SK-N-SH (cell line): Measurements from ENCODE around the gene ZNF784. TPM values are rescaled to one million over a fixed set of nuclear protein-coding genes. Genes with fewer than 3 reads are reported as not detected.

Experiments used
- CTCF ChIA-PET: fragments of 300-600, 350-600 bp; formaldehyde crosslinking; extraction: SDS; loops from one replicate; lab custom pipeline; 2021; lab: Yijun Ruan, JAX
- POLR2A ChIA-PET: fragments of 350-600 bp; sonication (Branson Sonifier 250); formaldehyde crosslinking; extraction: SDS; loops from one replicate; lab custom pipeline; 2020; ENCODE audit warnings: antibody characterized with exemption, inconsistent platforms; lab: Yijun Ruan, JAX
- DNase-seq: peaks from one replicate; pipeline ENCODE4 v3.0.0; 2012
- H2AFZ ChIP-seq: fragments of 200-600 bp; sonication (generic); 2 replicates; pipeline ENCODE4 v1.8.1; 2016; ENCODE audit warnings: antibody characterized with exemption, mild to moderate bottlenecking, low read depth
- H3F3A ChIP-seq: fragments of 200-600 bp; sonication (generic); replicated peaks from 2 replicates; pipeline ENCODE3; 2016; ENCODE audit warnings: antibody characterized with exemption, mild to moderate bottlenecking; ENCODE audit not compliant: insufficient read depth
- H3K27ac ChIP-seq, 2 experiments: fragments of 200-500 bp in 1 of 2; fragments of 200-600 bp in 1 of 2; sonication (Bioruptor generic) in 1 of 2; sonication (generic), shearing (Covaris generic) in 1 of 2; 2 replicates each; pipeline versions ENCODE4 v1.5.1 to v1.6.1; 2014 to 2016; ENCODE audit warnings: low read depth in 2 of 2, inconsistent platforms in 1 of 2, low read length in 1 of 2, mild to moderate bottlenecking in 1 of 2, mixed read lengths in 1 of 2
- H3K27me3 ChIP-seq: fragments of 200-600 bp; sonication (generic), shearing (Covaris generic); 2 replicates; pipeline ENCODE4 v1.6.1; 2016; ENCODE audit warnings: mixed run types; ENCODE audit not compliant: insufficient read depth
- H3K36me3 ChIP-seq, 2 experiments: fragments of 200-500 bp in 1 of 2; fragments of 200-600 bp in 1 of 2; sonication (Bioruptor generic) in 1 of 2; sonication (generic) in 1 of 2; replicated peaks in 1 of 2; 2 replicates each; pipeline versions ENCODE3 to v1.5.1; 2014 to 2016; ENCODE audit warnings: low read length in 1 of 2, mild to moderate bottlenecking in 1 of 2; ENCODE audit not compliant: insufficient read depth in 2 of 2, control insufficient read depth in 1 of 2
- H3K4me1 ChIP-seq, 2 experiments: fragments of 200-500 bp in 1 of 2; fragments of 200-600 bp in 1 of 2; sonication (Bioruptor generic) in 1 of 2; sonication (generic), shearing (Covaris generic) in 1 of 2; 2 replicates each; pipeline versions ENCODE4 v1.5.1 to v1.6.1; 2014 to 2016; ENCODE audit warnings: low read depth in 1 of 2, low read length in 1 of 2, mixed run types in 1 of 2; ENCODE audit not compliant: insufficient read depth in 2 of 2, control insufficient read depth in 1 of 2
- H3K4me2 ChIP-seq: fragments of 200-600 bp; sonication (generic), shearing (Covaris generic); 2 replicates; pipeline ENCODE4 v1.6.1; 2017; ENCODE audit warnings: mixed run types
- H3K4me3 ChIP-seq, 2 experiments: fragments of 200-500 bp in 1 of 2; fragments of 200-600 bp in 1 of 2; sonication (Bioruptor generic) in 1 of 2; sonication (generic), shearing (Covaris generic) in 1 of 2; 2 replicates each; pipeline versions ENCODE4 v1.5.1 to v1.8.1; 2014 to 2016; ENCODE audit warnings: low read depth in 2 of 2, inconsistent platforms in 1 of 2, low read length in 1 of 2, mild to moderate bottlenecking in 1 of 2, mixed read lengths in 1 of 2, moderate library complexity in 1 of 2
- H3K79me2 ChIP-seq: fragments of 200-600 bp; sonication (generic); 2 replicates; pipeline ENCODE4 v1.8.1; 2017; ENCODE audit warnings: mild to moderate bottlenecking; ENCODE audit not compliant: insufficient read depth
- H3K9ac ChIP-seq: fragments of 200-600 bp; sonication (generic); 2 replicates; pipeline ENCODE4 v1.6.1; 2017; ENCODE audit warnings: mixed run types
- H3K9me2 ChIP-seq: fragments of 200-600 bp; sonication (generic); 2 replicates; pipeline ENCODE4 v1.6.1; 2017; ENCODE audit warnings: mixed run types
- H3K9me3 ChIP-seq: fragments of 200-600 bp; sonication (generic); 2 replicates; pipeline ENCODE4 v1.6.1; 2017; ENCODE audit warnings: mixed run types, mild to moderate bottlenecking, moderate library complexity
- H4K20me1 ChIP-seq: fragments of 200-600 bp; sonication (generic); 2 replicates; pipeline ENCODE4 v1.6.1; 2017; ENCODE audit warnings: mild to moderate bottlenecking, mixed run types; ENCODE audit not compliant: insufficient read depth
- FOXJ3 ChIP-seq: sonication (generic); formaldehyde crosslinking; IDR thresholded peaks from 2 replicates; pipeline ENCODE4 v1.5.1; 2020; ENCODE audit warnings: mild to moderate bottlenecking, missing genetic modification reagents
- GABPA ChIP-seq: IDR thresholded peaks from 2 replicates; pipeline ENCODE4 v1.4.0; 2012; ENCODE audit warnings: low read depth, mild to moderate bottlenecking
- JUND ChIP-seq: IDR thresholded peaks from 2 replicates; pipeline ENCODE4 v1.4.0; 2012
- MEF2A ChIP-seq: IDR thresholded peaks from 2 replicates; pipeline ENCODE4 v1.4.0; 2012; ENCODE audit warnings: low read depth, borderline replicate concordance
- POLR2AphosphoS5 ChIP-seq: IDR thresholded peaks from 2 replicates; pipeline ENCODE4 v1.6.1; 2012; ENCODE audit warnings: low read depth, low read length
- SMC3 ChIP-seq: IDR thresholded peaks from 2 replicates; pipeline ENCODE4 v1.6.1; 2012; ENCODE audit warnings: low read depth, low read length, improper control_type of control experiment
- TEAD4 ChIP-seq: IDR thresholded peaks from 2 replicates; pipeline ENCODE4 v1.4.0; 2012; ENCODE audit warnings: mild to moderate bottlenecking, borderline replicate concordance; ENCODE audit not compliant: insufficient read depth
- WGBS: methylation state at CpG from one replicate; pipeline ENCODE4 v1.1.6; 2017; ENCODE audit warnings: low lambda C conversion rate; 5-methylcytosine and 5-hydroxymethylcytosine counted together
- polyA plus RNA-seq, 3 experiments: library from polyadenylated mRNA; depleted of rRNA; stranded (reverse); fragments of >200 nt; gene quantifications; 2 replicates each; pipeline ENCODE4 v1.2.3, GENCODE V29; 2012
- TF ChIP-seq, protein P1 (sequence below): IDR thresholded peaks from 2 replicates; pipeline ENCODE4 v1.4.0; 2012; ENCODE audit warnings: low read depth, borderline replicate concordance
- TF ChIP-seq, protein P2 (sequence below): IDR thresholded peaks from 2 replicates; pipeline ENCODE4 v1.4.0; 2012; ENCODE audit warnings: low read depth, borderline replicate concordance

ZNF784 gene
- polyA plus RNA-seq, 1 of the 3 experiments (the other 2 are of a cell fraction): 5.5 TPM

DNA sequence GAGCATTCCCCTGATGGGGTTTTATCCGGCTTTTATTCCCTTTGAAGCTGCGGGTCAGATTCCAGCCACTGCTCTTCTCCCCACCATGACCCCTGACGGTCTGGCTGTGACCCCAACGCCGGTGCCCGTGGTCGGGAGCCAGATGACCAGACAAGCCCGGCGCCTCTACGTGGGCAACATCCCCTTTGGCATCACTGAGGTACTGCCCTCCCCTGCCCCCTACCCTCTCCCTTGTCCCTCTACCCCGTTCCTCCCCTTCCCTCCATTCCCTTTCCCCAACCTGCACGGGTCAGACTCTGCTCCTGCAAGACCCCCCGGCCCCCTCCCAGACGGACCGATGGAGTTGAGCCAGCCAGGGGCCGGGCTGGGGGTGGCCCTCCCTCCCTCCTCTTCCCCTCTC lies 36.6 kb upstream of the ZNF784 start:
- Histone ChIP-seq H3K4me1 (peaks cover 14 to 25% of the 10 kb centered on the region in 2 experiments; a peak in 3 of 4 replicates), H3K27ac (no peak overlapping the region), H3K79me2 (peaks cover 95% of the 10 kb centered on the region), H3K9me3 (no peaks in the 10 kb centered on the region), H4K20me1 (peaks cover 86% of the 10 kb centered on the region), H3F3A (no peaks in the 10 kb centered on the region), H3K9ac (no peak overlapping the region), H3K4me3 (no peak overlapping the region)
- CTCF ChIA-PET: interaction anchor here (0.8 kb wide), 1 partner anchor 11 kb away, joined by 3 read pairs; no protein-coding TSS in a partner anchor
- POLR2A ChIA-PET: no interaction called here
- WGBS: 87% methylated on average over 14 of the region's 16 CpGs
- no peak for TF ChIP-seq JUND
- TF ChIP-seq, all 33 proteins: peak for 0
- Histone ChIP-seq H3K9me2 (no peaks in the 10 kb centered on the region), H3K36me3 (peaks cover 32 to 56% of the 10 kb centered on the region in 2 experiments), H3K4me2 (no peak overlapping the region), H2AFZ (no peak overlapping the region), H3K27me3 (no peaks in the 10 kb centered on the region)
- no peak for DNase-seq

DNA sequence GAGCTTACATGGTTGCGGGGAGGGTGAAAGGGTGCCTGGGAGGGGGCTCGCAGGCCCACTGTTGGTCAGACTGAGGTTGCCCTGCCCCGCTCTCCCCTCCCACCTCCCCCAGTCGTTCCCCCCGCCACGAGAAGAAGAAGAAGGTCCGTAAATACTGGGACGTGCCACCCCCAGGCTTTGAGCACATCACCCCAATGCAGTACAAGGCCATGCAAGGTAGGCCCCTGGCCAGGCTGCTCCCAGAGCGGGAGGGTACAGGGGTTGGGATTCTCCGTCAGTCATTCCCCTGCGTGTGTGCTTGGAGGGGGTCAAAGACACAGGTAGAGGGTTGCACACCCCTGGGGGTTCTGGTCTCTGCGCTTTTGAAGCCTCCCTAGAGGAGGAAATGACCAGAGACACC lies 36.0 kb upstream of the ZNF784 start:
- Histone ChIP-seq H3K4me2 (no peak overlapping the region), H3K9me2 (no peaks in the 10 kb centered on the region), H2AFZ (no peak overlapping the region), H3K4me1 (peaks cover 14 to 25% of the 10 kb centered on the region in 2 experiments; a peak in 3 of 4 replicates), H3K9ac (no peak overlapping the region), H3K27ac (no peak overlapping the region; a peak in 1 of 4 replicates), H3F3A (peaks cover 4% of the 10 kb centered on the region), H3K4me3 (no peak overlapping the region), H3K36me3 (peaks cover 33 to 54% of the 10 kb centered on the region in 2 experiments), H3K9me3 (no peaks in the 10 kb centered on the region), H4K20me1 (peaks cover 86% of the 10 kb centered on the region), H3K27me3 (no peaks in the 10 kb centered on the region), H3K79me2 (peaks cover 95% of the 10 kb centered on the region)
- no peak for DNase-seq
- TF ChIP-seq POLR2AphosphoS5: no peak
- TF ChIP-seq GABPA: no peak
- TF ChIP-seq SMC3: no peak
- TF ChIP-seq, protein P1, sequence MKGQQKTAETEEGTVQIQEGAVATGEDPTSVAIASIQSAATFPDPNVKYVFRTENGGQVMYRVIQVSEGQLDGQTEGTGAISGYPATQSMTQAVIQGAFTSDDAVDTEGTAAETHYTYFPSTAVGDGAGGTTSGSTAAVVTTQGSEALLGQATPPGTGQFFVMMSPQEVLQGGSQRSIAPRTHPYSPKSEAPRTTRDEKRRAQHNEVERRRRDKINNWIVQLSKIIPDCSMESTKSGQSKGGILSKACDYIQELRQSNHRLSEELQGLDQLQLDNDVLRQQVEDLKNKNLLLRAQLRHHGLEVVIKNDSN: no peak
- TF ChIP-seq TEAD4: no peak
- TF ChIP-seq, protein P2, sequence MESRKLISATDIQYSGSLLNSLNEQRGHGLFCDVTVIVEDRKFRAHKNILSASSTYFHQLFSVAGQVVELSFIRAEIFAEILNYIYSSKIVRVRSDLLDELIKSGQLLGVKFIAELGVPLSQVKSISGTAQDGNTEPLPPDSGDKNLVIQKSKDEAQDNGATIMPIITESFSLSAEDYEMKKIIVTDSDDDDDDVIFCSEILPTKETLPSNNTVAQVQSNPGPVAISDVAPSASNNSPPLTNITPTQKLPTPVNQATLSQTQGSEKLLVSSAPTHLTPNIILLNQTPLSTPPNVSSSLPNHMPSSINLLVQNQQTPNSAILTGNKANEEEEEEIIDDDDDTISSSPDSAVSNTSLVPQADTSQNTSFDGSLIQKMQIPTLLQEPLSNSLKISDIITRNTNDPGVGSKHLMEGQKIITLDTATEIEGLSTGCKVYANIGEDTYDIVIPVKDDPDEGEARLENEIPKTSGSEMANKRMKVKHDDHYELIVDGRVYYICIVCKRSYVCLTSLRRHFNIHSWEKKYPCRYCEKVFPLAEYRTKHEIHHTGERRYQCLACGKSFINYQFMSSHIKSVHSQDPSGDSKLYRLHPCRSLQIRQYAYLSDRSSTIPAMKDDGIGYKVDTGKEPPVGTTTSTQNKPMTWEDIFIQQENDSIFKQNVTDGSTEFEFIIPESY: no peak
- no peak for TF ChIP-seq FOXJ3
- no peak for TF ChIP-seq JUND
- TF ChIP-seq MEF2A: no peak
- ChIA-PET POLR2A (no interaction called here), CTCF (interaction anchor here (0.8 to 4.7 kb wide), 2 partner anchors 11 kb away, joined by 3 to 34 read pairs; no protein-coding TSS in a partner anchor)
- WGBS: 97% methylated on average over 8 of the region's 12 CpGs
